Neutrophil (primary cell): ENCODE measurements around the gene IRX3.

Experiments
- H3K27ac ChIP-seq: fragments of 200-600 bp; sonication (generic); 2 replicates; pipeline ENCODE4 v1.5.1; 2016; ENCODE audit warnings: mild to moderate bottlenecking, moderate library complexity
- H3K27me3 ChIP-seq: fragments of 200-600 bp; sonication (generic); 2 replicates; pipeline ENCODE4 v1.6.0; 2016; ENCODE audit warnings: mild to moderate bottlenecking
- H3K36me3 ChIP-seq: fragments of 200-600 bp; sonication (generic); 2 replicates; pipeline ENCODE4 v1.5.1; 2017
- H3K4me1 ChIP-seq, 2 experiments: fragments of 200-600 bp in 1 of 2; sonication (generic) in 1 of 2; 1 replicate in 1 of 2; 2 replicates in 1 of 2; pipeline versions ENCODE4 v1.5.1 to v1.6.1; 2013 to 2016; ENCODE audit warnings: low read depth in 1 of 2, low read length in 1 of 2, mild to moderate bottlenecking in 1 of 2, moderate library complexity in 1 of 2; ENCODE audit not compliant: control insufficient read depth in 1 of 2, insufficient read depth in 1 of 2
- H3K4me3 ChIP-seq, 2 experiments: fragments of 200-600 bp in 1 of 2; sonication (generic) in 1 of 2; 1 replicate in 1 of 2; 2 replicates in 1 of 2; pipeline ENCODE4 v1.5.1; 2013 to 2016; ENCODE audit warnings: low read depth in 1 of 2, low read length in 1 of 2, mild to moderate bottlenecking in 1 of 2, moderate library complexity in 1 of 2
- H3K9me3 ChIP-seq: fragments of 200-600 bp; sonication (generic); 2 replicates; pipeline ENCODE4 v1.5.1; 2016
- CTCF ChIP-seq: fragments of 200-600 bp; sonication (generic); IDR thresholded peaks from 2 replicates; pipeline ENCODE4 v1.5.1; 2016; ENCODE audit warnings: antibody characterized with exemption

The IRX3 gene

GRCh38 chr16:54317101-54317611, 30.6 kb upstream of the IRX3 start:
- H3K27me3 ChIP-seq = no peaks in the 10 kb centered on the region
- no peaks in the 10 kb centered on the region for H3K9me3 ChIP-seq
- no peaks in the 10 kb centered on the region for H3K4me1 ChIP-seq
- TF ChIP-seq CTCF = no peak
- H3K4me3 ChIP-seq = no peak overlapping the region
- no peak overlapping the region for H3K27ac ChIP-seq
- H3K36me3 ChIP-seq = no peaks in the 10 kb centered on the region

- no peaks in the 10 kb centered on the region for H3K4me1 ChIP-seq
- no peak for TF ChIP-seq CTCF
- no peaks in the 10 kb centered on the region for H3K36me3 ChIP-seq
- H3K9me3 ChIP-seq = no peaks in the 10 kb centered on the region
- H3K27me3 ChIP-seq = no peaks in the 10 kb centered on the region
- no peak overlapping the region for H3K27ac ChIP-seq
- H3K4me3 ChIP-seq = no peak overlapping the region
These were observed 29.7 kb upstream of the IRX3 start for GRCh38 chr16:54316095-54316889.

- no peak for TF ChIP-seq CTCF
- no peaks in the 10 kb centered on the region for H3K4me1 ChIP-seq
These were observed 27.2 kb upstream of the IRX3 start for GRCh38 chr16:54313789-54314188.

GRCh38 chr16:54312502-54312991, 26.0 kb upstream of the IRX3 start:
- H3K4me3 ChIP-seq = no peak overlapping the region
- H3K36me3 ChIP-seq = no peaks in the 10 kb centered on the region
- H3K27me3 ChIP-seq = peaks cover 16% of the 10 kb centered on the region
- no peaks in the 10 kb centered on the region for H3K4me1 ChIP-seq
- TF ChIP-seq CTCF = no peak
- no peaks in the 10 kb centered on the region for H3K9me3 ChIP-seq
- no peak overlapping the region for H3K27ac ChIP-seq

More at GRCh38 chr16:54313789-54314188, 27.2 kb upstream of the IRX3 start:
- H3K27ac ChIP-seq = no peak overlapping the region
- H3K36me3 ChIP-seq = no peaks in the 10 kb centered on the region
- H3K27me3 ChIP-seq = peaks cover 16% of the 10 kb centered on the region
- no peaks in the 10 kb centered on the region for H3K9me3 ChIP-seq
- H3K4me3 ChIP-seq = no peak overlapping the region

- Histone ChIP-seq H3K27ac (no peak overlapping the region), H3K36me3 (no peaks in the 10 kb centered on the region), H3K9me3 (no peaks in the 10 kb centered on the region), H3K4me3 (no peak overlapping the region), H3K27me3 (peaks cover 33% of the 10 kb centered on the region), H3K4me1 (no peaks in the 10 kb centered on the region)
- TF ChIP-seq CTCF = no peak
These were observed 22.8 kb upstream of the IRX3 start for GRCh38 chr16:54309341-54309740.
